Prostate gland (tissue), 2 donors: Measurements from ENCODE around the gene CXCR3. TPM values are rescaled to one million over a fixed set of nuclear protein-coding genes. Genes with fewer than 3 reads are reported as not detected.

Experiments
- DNase-seq: peaks from one replicate; pipeline ENCODE4 v3.0.0-alpha.2; 2019; ENCODE audit warnings: low spot score
- H3K27ac ChIP-seq, 2 donors: fragments of 200-600 bp; sonication (generic); 2 replicates each; pipeline ENCODE4 v1.5.1; 2017 to 2019
- H3K27me3 ChIP-seq: fragments of 200-600 bp; sonication (generic); replicated peaks from 2 replicates; pipeline ENCODE4 v1.5.1; 2019; ENCODE audit not compliant: insufficient read depth
- H3K36me3 ChIP-seq, 2 donors: fragments of 200-600 bp; sonication (generic); 1 replicate in 1 of 2; 2 replicates in 1 of 2; pipeline versions ENCODE4 v1.5.1 to v1.8.1; 2017 to 2019
- H3K4me1 ChIP-seq: fragments of 200-600 bp; sonication (generic); replicated peaks from 2 replicates; pipeline ENCODE4 v1.5.1; 2019
- H3K4me3 ChIP-seq, 2 donors: fragments of 200-600 bp; sonication (generic); 2 replicates each; pipeline ENCODE4 v1.5.1; 2017 to 2019
- H3K9me3 ChIP-seq: fragments of 200-600 bp; sonication (generic); 2 replicates; pipeline ENCODE4 v1.5.1; 2017
- POLR2A ChIP-seq: fragments of 450-650 bp; IDR thresholded peaks from one replicate; pipeline ENCODE4 v1.6.1; 2016; ENCODE audit warnings: antibody characterized with exemption, mild to moderate bottlenecking
- POLR2AphosphoS5 ChIP-seq: sonication (generic); formaldehyde crosslinking; IDR thresholded peaks from one replicate; pipeline ENCODE4 v1.6.1; 2017; ENCODE audit warnings: antibody characterized with exemption
- WGBS: methylation state at CpG from one replicate; pipeline ENCODE4 v1.1.5; 2018; 5-methylcytosine and 5-hydroxymethylcytosine counted together
- intact Hi-C: fragments of 100-400 bp; cut with DNase I; formaldehyde crosslinking; loops from one replicate; pipeline ENCODE4 v1.14.2; 2022
- total RNA-seq, 2 donors: library from RNA; depleted of rRNA; stranded (reverse); fragments of >200 nt; gene quantifications; one replicate each; pipeline ENCODE4 v1.1.0, GENCODE V29; 2016
- TF ChIP-seq, protein P1 (sequence below), 4 experiments: fragments of 200-600 bp in 2 of 4; fragments of 450-650 bp in 2 of 4; sonication (generic) in 2 of 4; IDR thresholded peaks; 1 replicate in 3 of 4; 2 replicates in 1 of 4; pipeline ENCODE4 v1.5.1; 2016 to 2019; ENCODE audit warnings: antibody characterized with exemption in 4 of 4, mild to moderate bottlenecking in 2 of 4, moderate library complexity in 2 of 4

CXCR3 gene
- total RNA-seq, 2 donors from 2014 or later: 1.1 TPM; not detected in 1

DNA sequence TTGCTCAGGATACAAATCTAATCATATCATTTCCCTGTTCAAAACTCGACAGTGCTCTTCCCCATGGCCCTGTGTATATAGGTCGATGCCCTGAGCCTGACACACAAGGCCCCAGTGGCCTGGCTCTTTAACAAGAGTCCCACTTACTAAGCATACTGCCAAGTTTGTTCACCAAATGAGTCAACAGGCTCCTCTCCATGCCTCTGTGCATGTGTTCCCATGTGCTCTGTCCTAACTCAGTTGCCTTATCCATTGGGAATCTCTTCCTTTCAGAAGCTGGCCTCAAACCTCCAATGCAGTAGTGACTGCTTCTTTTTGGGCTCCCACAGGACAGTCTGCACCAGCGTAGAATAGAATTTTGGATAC, 18.9 kb upstream of the CXCR3 start:
- no peak for TF ChIP-seq POLR2AphosphoS5
- Histone ChIP-seq H3K36me3 (no peaks in the 10 kb centered on the region), H3K27ac (no peak overlapping the region), H3K9me3 (no peaks in the 10 kb centered on the region), H3K4me3 (no peak overlapping the region), H3K27me3 (no peaks in the 10 kb centered on the region), H3K4me1 (no peaks in the 10 kb centered on the region)
- DNase-seq: no peak
- WGBS: 97% methylated on average over 3 of the region's 3 CpGs
- intact Hi-C loops: no loop called here

DNA sequence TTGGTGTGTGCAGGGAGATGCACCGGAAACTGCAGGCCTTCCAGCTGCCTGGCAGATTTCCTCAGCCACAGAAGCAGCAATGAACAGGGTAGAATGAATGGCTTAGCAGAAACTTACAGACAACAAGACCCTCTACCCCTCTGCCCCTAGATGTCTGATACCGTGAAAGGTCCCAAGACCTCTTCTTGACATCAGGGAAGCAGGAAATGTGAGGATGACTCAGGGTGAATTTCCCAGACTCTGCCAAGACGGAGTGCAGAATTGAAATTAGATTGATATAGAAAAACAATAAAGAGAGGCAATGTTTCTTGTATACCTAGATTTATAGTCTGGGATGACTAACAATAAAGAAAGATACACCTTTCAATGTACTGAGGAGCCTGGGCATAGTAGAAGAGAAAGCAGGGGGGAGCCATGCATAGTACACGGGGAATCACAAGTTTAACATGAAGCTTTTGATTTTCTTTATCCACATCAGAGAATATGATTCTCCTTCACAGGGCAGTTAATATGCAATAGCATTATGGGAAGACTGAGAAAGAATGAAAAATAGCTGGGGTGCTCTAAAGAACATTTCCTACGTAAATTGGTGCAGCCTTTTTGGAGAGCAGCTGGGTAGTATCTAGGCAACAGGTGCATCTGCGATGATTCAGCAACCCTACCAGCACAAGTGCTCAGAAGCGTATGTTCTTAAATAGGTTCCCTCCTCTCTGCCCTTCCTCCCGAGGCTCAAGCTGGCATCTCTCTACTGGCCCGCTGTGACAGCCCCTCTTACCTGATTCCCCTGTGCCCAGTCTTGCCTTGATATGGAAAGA, 18.3 kb upstream of the CXCR3 start:
- no peak overlapping the region for H3K27ac ChIP-seq
- intact Hi-C loops: no loop called here

DNA sequence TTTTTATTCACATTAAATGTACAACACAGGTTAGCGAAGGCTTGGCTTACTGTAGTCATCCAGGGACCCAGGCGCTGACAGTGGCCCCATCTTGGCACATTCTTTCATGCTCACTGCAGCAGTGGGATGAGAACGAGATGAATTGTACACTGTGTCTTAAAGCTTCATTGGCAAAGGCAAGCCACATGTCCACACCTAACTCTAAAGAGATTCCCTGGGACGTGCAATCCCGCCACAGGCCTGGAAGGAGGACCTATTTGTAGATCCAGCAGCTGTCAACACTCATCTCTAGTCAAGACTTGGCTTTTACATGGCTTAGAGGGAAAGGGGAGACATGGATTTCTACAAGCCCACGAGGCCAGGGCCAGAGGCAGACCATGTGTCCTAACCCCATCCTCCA, 16.1 kb upstream of the CXCR3 start:
- Histone ChIP-seq H3K4me1 (no peaks in the 10 kb centered on the region), H3K4me3 (no peak overlapping the region), H3K27me3 (no peaks in the 10 kb centered on the region), H3K36me3 (no peaks in the 10 kb centered on the region), H3K27ac (no peak overlapping the region), H3K9me3 (no peaks in the 10 kb centered on the region)
- 81% methylated on average over 6 of the region's 6 CpGs for WGBS
- no peak for TF ChIP-seq POLR2A
- TF ChIP-seq POLR2AphosphoS5: no peak
- TF ChIP-seq, protein P1, sequence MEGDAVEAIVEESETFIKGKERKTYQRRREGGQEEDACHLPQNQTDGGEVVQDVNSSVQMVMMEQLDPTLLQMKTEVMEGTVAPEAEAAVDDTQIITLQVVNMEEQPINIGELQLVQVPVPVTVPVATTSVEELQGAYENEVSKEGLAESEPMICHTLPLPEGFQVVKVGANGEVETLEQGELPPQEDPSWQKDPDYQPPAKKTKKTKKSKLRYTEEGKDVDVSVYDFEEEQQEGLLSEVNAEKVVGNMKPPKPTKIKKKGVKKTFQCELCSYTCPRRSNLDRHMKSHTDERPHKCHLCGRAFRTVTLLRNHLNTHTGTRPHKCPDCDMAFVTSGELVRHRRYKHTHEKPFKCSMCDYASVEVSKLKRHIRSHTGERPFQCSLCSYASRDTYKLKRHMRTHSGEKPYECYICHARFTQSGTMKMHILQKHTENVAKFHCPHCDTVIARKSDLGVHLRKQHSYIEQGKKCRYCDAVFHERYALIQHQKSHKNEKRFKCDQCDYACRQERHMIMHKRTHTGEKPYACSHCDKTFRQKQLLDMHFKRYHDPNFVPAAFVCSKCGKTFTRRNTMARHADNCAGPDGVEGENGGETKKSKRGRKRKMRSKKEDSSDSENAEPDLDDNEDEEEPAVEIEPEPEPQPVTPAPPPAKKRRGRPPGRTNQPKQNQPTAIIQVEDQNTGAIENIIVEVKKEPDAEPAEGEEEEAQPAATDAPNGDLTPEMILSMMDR (IDR thresholded peaks at IDR 0.05): no peak
- no peak for DNase-seq
- intact Hi-C loops: no loop called here

More for the DNA sequence above, 18.3 kb upstream of the CXCR3 start:
- TF ChIP-seq POLR2A (no peak), POLR2AphosphoS5 (no peak)
- TF ChIP-seq, protein P1 (IDR thresholded peaks at IDR 0.05): no peak
- H3K4me3 ChIP-seq: no peak overlapping the region
- DNase-seq: no peak
- no peaks in the 10 kb centered on the region for H3K9me3 ChIP-seq
- no peaks in the 10 kb centered on the region for H3K36me3 ChIP-seq
- H3K27me3 ChIP-seq: no peaks in the 10 kb centered on the region
- 82% methylated on average over 9 of the region's 9 CpGs for WGBS
- no peaks in the 10 kb centered on the region for H3K4me1 ChIP-seq

DNA sequence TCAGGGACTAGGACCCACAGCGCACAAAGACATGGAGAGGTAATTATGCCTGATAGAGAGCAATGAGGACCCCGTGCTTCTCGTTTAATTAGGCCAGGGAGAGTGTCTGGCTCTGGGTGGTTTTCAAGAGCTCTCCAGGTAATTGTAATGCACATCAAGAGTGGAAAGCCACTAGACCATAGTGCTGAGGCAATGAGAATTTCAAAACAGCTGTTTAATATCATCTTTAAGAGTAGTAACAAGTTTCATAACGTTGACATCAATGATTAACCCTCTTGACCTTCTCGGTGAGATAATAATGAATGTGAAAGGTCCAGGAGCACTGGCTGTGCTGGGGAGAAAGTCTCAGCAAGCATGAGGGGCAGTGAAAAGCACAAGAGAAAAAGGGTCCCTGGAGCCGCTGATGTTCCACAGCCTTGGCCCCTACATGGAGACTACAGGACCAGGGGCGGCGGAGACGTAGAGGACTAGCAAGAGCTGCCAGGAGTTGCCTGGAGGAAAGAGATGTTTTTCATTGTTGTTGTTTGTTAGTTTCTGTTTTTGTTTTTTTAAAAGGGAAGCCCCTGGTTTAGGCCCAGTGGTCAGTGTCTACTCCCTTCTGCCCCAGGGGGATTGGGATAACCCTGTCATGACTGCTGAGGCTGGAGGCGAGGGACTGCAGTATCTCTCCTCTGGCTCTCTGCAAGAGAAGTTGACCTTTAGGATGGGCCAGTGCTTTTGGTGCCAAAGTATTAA, 14.8 kb upstream of the CXCR3 start:
- Histone ChIP-seq H3K27me3 (no peaks in the 10 kb centered on the region), H3K9me3 (no peaks in the 10 kb centered on the region), H3K27ac (no peak overlapping the region), H3K36me3 (no peaks in the 10 kb centered on the region), H3K4me1 (no peaks in the 10 kb centered on the region), H3K4me3 (no peak overlapping the region)
- 84% methylated on average over 10 of the region's 10 CpGs for WGBS
- no peak for DNase-seq
- no peak for TF ChIP-seq POLR2AphosphoS5
- no peak for TF ChIP-seq POLR2A
- TF ChIP-seq, protein P1 (IDR thresholded peaks at IDR 0.05): no peak
- intact Hi-C loops: no loop called here

DNA sequence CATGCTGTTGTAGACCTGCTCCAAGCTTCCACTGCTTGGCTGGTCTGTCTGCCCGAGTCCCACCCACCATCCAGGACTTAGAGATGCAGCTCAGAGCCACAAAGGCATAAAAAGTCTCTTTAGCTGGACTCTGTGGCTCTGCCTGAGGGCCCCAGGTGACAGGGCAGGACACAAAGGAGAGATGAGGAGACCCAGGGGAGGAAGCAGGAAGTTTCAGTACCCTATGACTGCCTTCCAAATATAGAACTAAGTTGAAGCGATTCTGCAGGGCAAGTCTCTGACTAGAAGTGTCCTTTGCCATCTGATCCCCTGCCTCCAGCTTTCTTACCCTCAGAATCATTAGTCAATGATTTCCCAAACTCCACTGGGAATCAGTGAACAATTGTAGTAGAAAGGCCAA, 11.2 kb upstream of the CXCR3 start:
- no peak overlapping the region for H3K27ac ChIP-seq
- TF ChIP-seq, protein P1 (IDR thresholded peaks at IDR 0.05): no peak
- TF ChIP-seq POLR2AphosphoS5 (no peak), POLR2A (no peak)
- no peaks in the 10 kb centered on the region for H3K9me3 ChIP-seq
- H3K4me1 ChIP-seq: no peaks in the 10 kb centered on the region
- H3K36me3 ChIP-seq: no peaks in the 10 kb centered on the region
- no peak overlapping the region for H3K4me3 ChIP-seq
- no peak for DNase-seq
- WGBS: 83% methylated on average over 2 of the region's 2 CpGs
- intact Hi-C loops: no loop called here
- H3K27me3 ChIP-seq: no peaks in the 10 kb centered on the region
